Renal cortical epithelial cell (primary cell): ENCODE results near the gene EIF2B5. TPM values are rescaled to one million over a fixed set of nuclear protein-coding genes. Genes with fewer than 3 reads are reported as not detected.

ENCODE experiments used
- DNase-seq: peaks from one replicate; pipeline ENCODE4 v3.0.0-alpha.2; 2011; ENCODE audit warnings: low read depth
- total RNA-seq: library from RNA; depleted of rRNA; stranded (reverse); fragments of >200 nt; gene quantifications from 2 replicates; pipeline ENCODE4 v1.2.3, GENCODE V29; 2014

Gene EIF2B5
- total RNA-seq, 1 donor from 2014 or later = 43.8 TPM

DNA sequence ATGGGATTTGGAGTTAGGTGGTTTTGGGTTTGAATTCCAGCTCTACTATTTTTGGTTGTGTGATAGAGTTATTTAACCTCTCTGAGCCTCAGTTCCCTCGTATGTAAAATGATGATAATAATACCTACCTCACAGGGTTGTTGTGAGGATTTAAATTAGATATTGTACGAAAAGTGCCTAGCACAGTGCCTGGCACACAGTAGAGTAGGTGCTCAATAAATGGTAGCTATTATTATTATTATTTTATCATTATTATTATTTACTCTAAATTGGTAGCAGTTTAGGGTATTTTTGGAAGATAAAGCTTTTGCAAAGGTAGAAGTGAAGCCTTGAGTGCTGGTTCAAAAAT, 38.2 kb downstream of the EIF2B5 start:
- no peak for DNase-seq

DNA sequence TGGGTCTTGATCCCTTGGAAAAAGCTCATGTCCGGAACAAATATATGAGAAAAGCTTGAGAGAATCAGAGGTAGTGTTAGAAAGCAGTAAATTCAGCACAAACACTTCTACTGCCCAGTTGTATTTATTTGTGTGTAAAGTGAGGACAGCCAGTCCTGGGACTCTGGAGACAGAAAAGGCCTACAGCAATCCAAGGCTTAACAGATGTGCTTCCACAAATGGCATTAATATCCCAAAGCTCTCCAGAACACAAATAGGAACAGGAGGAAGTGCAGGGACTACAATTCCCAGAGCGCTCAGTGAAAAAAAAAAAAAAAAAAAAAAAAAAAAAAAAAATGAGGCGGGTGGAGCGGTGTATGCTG, 39.1 kb downstream of the EIF2B5 start:
- DNase-seq = no peak

DNA sequence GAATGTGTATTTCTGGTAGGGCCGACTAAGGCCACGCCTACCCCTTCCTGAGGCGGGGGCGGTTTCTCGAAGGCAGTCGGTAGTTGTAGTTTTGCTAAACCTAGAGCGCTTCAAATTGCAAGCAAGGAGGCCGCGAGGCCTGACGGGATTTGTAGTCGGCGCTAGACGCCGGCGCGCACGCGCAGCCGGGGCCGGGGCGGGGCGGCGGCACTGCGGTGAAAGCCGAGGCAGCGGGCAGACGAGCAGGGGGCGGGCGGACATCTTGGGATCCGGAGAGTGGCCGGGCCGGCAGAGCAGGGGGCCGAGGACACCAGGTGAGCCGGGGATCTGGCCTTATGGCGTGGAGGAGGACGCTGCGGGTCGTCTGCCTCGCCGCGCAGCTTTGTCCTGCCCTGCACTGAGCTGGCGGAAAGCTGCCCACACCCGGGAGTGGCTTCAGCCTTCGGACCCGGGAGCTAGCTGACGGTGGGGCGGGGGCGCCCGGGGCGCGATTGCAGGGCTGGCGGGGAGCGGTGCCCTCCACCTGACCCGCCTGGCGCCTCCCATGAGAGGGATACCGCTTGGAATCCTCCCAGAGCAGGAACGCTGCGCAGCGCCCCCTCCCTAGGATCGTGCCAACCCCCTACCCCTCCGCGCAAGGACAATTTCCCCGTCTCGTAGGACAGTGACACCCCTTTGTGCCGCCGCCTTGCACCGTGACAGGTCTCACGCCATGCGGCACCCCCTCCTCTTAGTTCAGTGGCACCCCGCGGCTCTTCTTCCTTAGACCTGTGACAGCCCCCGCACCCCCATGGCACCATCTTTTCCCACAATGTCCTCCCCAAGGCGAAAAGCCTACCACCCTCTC, 39.7 kb downstream of the EIF2B5 start, which contains the start of gene AP2M1:
AP2M1 (plus strand) TSS at position 210 of the 847 bp plus-strand sequence. CDS start 2,139 bp downstream, outside the sequence.
- DNase-seq = peak; percentile 99

DNA sequence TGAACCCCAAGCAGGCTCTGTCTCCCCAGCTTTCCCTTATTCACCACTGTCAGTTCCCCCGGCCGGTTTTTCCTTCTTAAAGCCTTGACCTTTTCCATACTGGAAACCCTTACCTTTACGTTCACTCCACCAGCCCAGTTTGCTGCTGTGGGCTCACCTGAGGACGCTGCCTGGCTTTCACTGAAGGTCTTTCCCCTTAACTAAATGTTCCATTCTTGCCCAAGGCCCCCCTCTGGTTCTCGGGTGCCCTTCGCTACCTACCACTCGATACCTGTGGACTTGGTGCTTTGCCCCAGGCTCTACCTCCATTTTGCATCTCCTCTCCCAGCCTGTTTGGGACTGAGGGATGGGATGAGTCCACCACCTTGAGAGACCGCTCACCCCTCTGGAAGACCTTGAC, 40.3 kb downstream of the EIF2B5 start:
- DNase-seq = no peak

DNA sequence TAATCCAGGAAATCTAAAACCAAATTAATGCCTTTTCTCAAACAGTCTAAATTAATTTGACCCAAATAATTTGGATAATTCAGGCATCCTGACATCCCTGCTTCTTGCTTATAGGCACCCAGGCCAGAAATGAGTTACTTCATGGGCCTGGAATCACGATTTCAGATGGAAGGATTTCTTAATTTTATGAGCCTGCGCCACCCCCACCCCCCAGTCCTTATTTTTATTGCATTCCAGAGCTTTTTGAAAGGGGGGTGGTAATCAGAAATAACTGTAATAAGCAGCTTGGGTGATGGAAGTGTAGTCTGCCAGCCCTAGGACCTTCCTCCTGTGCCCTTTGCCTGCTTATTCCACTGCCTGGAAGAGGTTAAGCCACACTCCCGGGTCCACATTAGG, 40.8 kb downstream of the EIF2B5 start:
- DNase-seq = no peak

DNA sequence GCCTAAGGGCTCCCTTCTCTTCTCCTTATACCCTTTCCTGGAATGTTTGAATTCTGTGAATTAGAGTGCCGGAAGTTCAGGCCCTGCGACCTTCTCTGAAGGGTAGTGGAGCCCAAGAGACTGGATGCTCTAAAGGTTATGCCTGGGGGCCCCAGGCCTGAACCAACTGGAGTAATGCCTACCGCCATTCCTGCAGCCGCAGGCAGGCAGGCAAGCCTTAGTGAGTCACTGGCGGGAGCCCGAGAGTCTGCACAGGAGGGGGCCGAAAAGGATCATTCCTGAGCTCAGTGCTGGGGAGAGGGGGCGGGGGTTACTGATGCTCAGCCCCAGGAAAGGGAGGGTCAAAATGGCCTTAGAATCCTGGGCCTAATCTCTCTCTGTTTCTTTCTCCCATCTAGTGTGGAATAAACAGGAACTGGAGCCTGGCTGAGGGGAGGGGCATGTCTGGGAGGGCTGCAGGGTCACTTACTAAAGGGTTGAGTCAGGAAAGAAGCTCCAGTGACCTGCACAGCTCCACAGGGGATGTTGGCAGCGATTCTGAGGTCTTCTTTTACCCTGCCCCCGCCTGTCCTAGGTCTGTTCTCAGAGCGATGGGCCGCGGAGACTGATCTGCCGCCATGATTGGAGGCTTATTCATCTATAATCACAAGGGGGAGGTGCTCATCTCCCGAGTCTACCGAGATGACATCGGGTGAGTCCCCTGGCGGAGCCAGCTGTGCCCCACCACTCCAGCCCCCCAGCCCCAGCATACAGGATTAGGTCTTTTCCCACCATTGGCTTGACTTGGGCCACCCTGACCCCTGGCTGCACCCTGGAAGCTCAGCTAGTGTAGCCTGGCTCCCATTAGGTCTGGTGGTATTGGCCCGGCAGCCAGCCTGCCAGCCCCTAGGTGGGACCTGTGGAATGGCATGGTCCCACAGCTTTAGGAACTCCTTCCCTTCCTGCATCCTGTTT, 41.5 kb downstream of the EIF2B5 start:
- peak; percentile 92 for DNase-seq

DNA sequence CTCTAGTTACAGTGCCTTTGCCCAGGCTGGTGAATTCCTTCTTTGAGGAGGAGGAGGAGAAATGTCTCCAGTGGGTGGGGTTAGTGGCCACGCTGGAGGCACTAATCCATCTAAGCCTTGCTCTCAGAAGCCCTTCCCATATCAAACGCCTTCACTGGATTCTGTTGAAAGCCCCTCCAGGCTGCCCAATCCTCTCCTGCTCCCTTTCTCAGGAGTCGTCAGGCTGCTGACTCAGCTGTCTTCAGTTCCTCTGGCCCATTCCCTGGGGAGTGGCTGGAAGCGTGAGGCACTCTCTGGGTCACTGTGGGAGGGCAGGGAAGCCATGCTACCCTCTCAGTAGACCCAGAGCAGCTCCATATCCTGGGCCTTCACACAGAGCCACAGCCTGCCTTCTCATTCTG, 42.2 kb downstream of the EIF2B5 start:
- no peak for DNase-seq

DNA sequence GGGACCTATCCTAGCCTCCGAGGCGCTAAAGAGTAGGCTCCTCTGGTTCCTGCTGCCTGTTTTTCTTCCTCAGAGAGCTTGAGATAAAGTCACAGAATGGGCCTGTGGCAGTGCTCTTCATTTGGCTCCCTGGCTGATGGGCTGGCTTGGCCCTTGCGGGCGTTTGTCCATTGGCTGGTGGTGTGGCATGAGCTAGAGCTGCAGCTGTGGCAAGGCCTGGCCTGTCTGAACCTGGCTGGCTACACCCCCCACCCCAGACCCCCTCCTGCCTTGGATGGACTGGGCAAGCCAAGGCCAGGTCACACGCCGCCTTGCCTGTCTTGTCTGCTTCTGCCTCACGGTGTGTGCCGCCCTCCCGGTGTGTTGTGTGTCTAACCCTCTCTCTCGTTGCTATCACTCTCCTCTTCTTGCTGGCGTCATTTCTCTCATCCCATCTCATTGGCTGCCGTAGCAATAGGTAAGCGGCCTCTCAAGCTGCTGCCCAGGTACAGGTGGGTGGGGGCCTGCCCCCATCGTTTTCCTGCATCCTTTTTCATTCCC, 42.7 kb downstream of the EIF2B5 start:
- DNase-seq = no peak

DNA sequence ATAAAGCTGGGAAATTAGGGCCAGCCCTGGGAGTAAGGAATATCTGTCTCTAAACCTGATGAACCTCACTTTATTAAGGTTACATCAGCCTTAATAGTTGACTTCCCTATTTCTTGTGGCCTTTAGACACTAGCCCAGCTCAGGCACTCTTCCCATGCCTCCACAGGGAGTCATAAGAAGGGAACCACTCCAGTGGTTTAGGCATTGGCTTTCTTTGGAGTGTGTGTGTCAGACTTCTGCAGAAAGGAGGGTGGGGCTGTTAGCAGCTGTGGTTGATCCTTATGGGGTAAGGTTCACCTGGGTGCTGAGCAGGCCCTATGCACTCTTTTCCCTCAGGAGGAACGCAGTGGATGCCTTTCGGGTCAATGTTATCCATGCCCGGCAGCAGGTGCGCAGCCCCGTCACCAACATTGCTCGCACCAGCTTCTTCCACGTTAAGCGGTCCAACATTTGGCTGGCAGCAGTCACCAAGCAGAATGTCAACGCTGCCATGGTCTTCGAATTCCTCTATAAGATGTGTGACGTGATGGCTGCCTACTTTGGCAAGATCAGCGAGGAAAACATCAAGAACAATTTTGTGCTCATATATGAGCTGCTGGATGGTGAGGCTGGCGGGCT, 43.5 kb downstream of the EIF2B5 start:
- no peak for DNase-seq

DNA sequence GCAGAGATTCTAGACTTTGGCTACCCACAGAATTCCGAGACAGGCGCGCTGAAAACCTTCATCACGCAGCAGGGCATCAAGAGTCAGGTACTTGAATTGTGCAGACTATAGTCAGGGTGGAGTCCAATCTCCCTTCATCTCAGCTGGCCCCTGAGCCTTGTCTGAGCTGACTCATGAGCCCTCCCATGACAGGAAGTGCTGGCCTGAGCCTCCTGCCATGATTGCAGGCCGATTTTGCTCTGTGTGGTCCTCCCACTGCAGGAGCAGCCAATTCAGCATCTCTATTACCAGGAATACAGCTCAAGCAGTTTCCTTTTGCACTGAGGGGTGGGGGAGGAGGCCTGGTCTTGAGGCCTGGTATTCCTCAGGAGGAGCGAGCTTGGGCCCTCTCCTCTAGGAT, 45.0 kb downstream of the EIF2B5 start:
- no peak for DNase-seq

DNA sequence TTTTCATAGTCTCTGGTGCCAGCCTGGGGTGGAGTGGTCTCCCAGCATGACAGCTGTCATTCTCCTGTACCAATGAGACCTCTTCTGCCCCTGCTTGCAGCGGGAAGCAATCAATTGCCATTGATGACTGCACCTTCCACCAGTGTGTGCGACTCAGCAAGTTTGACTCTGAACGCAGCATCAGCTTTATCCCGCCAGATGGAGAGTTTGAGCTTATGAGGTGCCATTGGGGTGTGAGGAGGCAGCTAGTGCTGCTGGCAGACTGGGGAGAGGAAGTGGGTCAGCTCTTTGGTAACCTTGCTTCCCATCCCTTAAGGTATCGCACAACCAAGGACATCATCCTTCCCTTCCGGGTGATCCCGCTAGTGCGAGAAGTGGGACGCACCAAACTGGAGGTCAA, 46.4 kb downstream of the EIF2B5 start:
- DNase-seq = no peak

DNA sequence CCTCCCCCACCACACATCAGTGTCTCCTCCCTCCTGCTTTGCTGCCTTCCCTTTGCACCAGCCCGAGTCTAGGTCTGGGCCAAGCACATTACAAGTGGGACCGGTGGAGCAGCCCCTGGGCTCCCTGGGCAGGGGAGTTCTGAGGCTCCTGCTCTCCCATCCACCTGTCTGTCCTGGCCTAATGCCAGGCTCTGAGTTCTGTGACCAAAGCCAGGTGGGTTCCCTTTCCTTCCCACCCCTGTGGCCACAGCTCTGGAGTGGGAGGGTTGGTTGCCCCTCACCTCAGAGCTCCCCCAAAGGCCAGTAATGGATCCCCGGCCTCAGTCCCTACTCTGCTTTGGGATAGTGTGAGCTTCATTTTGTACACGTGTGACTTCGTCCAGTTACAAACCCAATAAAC, 48.5 kb downstream of the EIF2B5 start:
- DNase-seq = no peak

DNA sequence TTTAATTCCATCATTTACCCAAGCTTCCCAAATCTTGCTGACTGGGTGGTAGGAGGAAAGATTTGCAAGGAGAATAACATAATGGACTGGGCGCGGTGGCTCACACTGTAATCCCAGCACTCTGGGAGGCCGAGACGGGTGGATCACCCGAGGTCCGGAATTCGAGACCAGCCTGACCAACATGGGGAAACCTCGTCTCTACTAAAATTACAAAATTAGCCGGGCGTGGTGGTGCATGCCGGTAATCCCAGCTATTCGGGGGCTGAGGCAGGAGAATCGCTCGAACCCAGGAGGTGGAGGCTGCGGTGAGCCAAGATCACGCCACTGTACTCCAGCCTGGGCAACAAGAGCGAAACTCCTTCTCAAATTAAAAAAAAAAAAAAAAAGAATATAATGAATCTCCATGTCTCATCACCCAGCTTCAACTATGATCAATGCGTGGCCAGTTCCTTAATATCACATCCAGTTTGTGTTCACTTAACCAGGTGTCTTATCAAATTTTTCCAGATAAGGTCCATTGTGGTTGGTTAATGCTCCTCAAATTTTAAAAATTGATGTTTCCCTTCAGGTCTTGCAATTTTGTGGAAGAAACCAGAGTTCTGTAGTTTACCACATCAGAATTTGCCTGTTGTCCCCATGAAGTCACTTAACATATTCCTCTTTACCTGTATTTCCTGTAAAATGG, 49.5 kb downstream of the EIF2B5 start:
- no peak for DNase-seq

DNA sequence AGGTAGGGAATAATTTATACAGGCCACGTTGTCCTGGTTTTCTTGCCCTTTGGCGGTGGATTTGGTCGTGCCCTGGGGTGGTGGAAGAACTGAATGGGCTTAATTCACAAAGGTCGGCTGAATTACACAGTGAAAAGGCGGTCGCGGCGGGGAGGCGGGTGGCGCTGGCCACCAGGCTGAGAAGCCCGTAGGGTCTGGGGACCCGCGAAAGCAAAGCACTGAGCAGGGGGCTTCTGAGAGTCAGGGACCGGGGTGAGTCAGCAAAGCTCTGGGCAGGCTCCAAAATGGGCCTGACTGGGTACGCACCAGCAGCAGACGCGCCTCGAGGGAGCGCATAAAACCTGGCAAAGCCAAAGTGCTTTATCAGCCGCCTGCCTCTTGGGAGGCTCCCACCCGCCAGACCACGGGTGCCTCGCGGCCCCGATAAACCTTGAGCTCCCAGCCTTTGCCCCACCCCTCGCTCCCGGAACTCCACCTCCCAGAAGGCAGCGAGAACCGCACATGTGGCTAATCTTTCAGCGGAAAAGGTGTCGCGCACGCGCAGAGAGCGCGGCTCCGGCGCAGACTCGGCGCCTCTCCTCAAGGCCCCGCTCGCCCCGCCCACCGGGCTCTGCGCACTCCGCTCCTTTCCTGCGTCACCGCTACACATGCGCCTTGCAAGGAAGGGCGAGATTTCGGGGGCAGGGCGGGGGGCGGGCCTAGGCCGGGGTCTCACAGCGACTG, 50.5 kb downstream of the EIF2B5 start:
- peak; percentile 95 for DNase-seq

DNA sequence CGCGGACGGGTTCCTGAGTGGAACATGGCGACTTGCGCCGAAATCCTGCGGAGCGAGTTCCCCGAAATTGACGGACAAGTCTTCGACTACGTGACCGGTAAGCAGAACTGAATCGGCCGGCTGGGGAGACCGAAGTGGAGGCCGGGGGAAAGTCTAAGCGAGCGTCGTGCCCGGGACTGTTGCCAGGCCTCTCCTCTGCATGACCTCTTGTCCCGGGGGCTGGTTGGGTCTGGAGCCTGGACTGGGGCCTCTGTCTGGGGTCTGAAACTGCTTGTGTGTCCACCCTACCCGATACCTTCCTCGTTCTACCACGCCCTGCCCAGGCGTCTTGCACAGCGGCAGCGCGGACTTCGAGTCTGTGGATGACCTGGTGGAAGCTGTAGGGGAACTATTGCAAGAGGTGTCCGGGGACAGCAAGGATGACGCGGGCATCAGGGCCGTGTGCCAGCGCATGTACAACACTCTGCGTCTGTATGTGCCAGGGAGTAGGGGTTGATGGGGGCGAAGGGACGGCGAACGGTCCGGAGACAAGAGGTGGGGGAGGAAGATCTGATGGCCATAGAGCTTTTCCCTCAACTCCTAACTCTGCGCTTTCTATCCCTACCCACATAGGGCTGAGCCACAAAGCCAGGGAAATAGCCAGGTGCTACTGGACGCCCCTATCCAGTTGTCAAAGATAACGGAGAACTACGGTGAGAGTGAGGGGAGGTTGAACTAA, 51.2 kb downstream of the EIF2B5 start, which contains the start of gene ABCF3:
ABCF3 (plus strand) TSS at position 16 of the 718 bp plus-strand sequence; CDS start at position 25, 9 bp downstream.
- peak; percentile 23 for DNase-seq

DNA sequence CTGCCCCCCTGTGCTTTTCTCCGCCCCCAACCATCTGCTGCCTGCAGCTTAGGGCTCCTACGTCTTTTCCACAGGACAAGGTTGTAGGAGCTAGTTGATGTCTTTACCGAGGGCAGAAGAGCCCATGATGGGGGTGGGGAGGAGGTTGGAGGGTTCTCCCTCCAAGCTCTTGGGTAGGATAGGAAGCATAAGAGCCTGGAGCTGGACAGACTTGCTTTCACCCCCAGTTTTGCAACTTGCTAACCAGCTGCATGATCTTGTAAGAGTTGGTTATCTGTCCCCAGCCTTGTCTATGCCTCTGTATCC, 51.7 kb downstream of the EIF2B5 start:
- DNase-seq = no peak

DNA sequence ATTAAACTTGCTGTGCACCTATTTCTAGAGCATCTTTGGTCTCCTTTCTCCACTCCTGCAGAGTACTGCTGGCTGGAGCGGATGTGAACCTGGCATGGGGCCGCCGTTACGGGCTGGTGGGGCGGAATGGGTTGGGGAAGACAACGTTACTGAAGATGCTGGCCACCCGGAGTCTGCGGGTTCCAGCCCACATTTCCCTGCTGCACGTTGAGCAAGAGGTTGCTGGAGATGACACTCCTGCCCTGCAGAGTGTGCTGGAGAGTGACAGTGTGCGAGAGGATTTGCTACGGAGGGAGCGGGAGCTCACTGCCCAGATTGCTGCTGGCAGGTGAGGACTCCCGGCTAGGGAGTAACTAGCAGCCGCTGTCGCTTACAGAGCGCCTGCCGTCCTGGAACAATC, 52.9 kb downstream of the EIF2B5 start:
- no peak for DNase-seq

DNA sequence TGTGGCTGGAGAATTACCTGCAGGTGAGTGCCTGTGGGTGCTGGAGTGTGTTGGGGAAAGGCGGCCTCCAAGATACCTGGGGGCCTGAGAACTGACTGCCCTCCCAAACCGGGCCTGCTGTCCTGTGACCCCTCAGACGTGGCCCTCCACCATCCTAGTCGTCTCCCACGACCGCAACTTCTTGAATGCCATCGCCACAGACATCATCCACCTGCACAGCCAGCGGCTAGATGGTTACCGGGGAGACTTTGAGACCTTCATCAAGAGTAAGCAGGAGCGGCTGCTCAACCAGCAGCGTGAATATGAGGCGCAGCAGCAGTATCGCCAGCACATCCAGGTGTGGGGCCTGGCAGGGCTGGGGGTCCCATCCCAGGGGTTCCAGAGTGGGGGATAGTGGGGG, 54.3 kb downstream of the EIF2B5 start:
- no peak for DNase-seq

DNA sequence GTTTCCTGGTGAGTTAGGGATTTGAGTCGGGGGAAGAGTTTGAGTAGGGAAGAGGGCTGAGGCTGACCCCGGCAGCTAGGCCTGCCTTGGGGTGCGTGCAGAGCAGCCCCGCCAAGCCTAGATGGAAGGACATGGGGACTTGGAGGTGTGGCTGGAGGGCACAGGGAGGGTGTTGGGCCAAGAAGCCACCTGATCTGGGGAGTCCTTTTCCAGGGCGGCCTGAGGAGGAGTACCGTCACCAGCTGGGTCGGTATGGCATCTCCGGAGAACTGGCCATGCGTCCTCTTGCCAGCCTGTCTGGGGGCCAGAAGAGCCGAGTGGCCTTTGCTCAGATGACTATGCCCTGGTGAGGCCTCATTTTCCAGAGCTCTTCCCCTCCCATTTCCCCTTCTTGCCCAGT, 57.7 kb downstream of the EIF2B5 start:
- DNase-seq = no peak

DNA sequence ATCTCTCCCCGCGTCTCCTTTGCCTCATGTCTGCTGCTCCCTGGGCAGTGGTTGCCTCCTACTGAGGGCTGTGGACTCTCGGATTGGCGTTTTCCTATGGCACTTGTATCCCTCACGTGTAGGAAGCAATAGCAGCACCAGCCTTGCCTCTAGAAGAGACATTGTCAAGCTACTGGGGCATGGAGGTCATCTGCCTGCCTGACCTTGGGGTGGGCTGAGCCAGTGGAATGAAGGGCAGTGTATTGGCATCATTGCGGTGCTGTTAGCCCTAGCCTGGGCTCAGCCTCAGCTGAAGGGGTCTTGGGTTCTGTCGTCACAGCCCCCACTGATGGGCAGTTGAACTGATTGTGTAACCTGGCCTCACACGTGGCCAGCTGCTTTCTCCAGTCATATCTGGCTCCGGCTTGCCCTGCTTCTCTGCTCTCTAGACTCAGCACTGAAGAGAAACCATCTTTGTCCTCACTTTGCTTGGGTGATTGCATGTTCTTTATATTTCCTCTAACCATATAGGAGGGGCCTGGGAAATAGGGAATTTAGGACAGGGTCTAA, 58.9 kb downstream of the EIF2B5 start:
- no peak for DNase-seq
